H1 (cell line): Measurements from ENCODE around the gene ZNF407. TPM values are rescaled to one million over a fixed set of nuclear protein-coding genes. Genes with fewer than 3 reads are reported as not detected.
A peak's percentile ranks its signal among the peaks of the same experiment; 100 is the strongest.

Experiments
- CTCF ChIA-PET: fragments of 300-600 bp; sonication (Branson Sonifier 250); formaldehyde crosslinking; loops from one replicate; lab custom pipeline; 2021; ENCODE audit not compliant: partially characterized antibody; lab: Charles Lee
- POLR2A ChIA-PET: fragments of 300-600 bp; sonication (Branson Sonifier 250); formaldehyde crosslinking; loops from one replicate; lab custom pipeline; 2021; ENCODE audit warnings: inconsistent platforms; ENCODE audit not compliant: partially characterized antibody; lab: Charles Lee
- DNase-seq, 2 experiments: peaks; one replicate each; pipeline versions ENCODE4 v3.0.0 to v3.0.0-alpha.2; 2010 to 2022; ENCODE audit warnings: low spot score in 2 of 2, low read depth in 1 of 2, mixed read lengths in 1 of 2
- FAIRE-seq: peaks from 2 replicates; lab custom pipeline; 2011; peaks lifted over from hg19 to GRCh38; lab: Jason Lieb, UNC
- H2AFZ ChIP-seq: 2 replicates; pipeline ENCODE4 v1.8.1; 2012; ENCODE audit warnings: low read length, inconsistent platforms
- H2AK5ac ChIP-seq: 2 replicates; pipeline ENCODE4 v1.6.1; 2013; ENCODE audit warnings: low read depth, low read length
- H2BK120ac ChIP-seq: replicated peaks from 2 replicates; pipeline ENCODE3; 2013; ENCODE audit warnings: low read depth, low read length, inconsistent platforms
- H2BK12ac ChIP-seq: 2 replicates; pipeline ENCODE4 v1.6.1; 2013; ENCODE audit warnings: low read depth, low read length
- H2BK15ac ChIP-seq: 2 replicates; pipeline ENCODE4 v1.6.1; 2013; ENCODE audit warnings: low read length
- H2BK20ac ChIP-seq: 2 replicates; pipeline ENCODE4 v1.6.1; 2013; ENCODE audit warnings: low read length
- H2BK5ac ChIP-seq: 2 replicates; pipeline ENCODE4 v1.6.1; 2013; ENCODE audit warnings: low read depth, low read length
- H3K14ac ChIP-seq: 2 replicates; pipeline ENCODE4 v1.6.1; 2013; ENCODE audit warnings: inconsistent platforms; ENCODE audit not compliant: insufficient read length
- H3K18ac ChIP-seq: 2 replicates; pipeline ENCODE4 v1.6.1; 2013; ENCODE audit warnings: low read length; ENCODE audit errors: extremely low read depth
- H3K23ac ChIP-seq: 2 replicates; pipeline ENCODE4 v1.6.1; 2013; ENCODE audit warnings: inconsistent platforms; ENCODE audit not compliant: insufficient read length
- H3K23me2 ChIP-seq: 2 replicates; pipeline ENCODE4 v1.6.1; 2013; ENCODE audit warnings: low read depth, low read length
- H3K27ac ChIP-seq: 2 replicates; pipeline ENCODE4 v1.6.1; 2011; ENCODE audit warnings: low read depth, low read length, inconsistent platforms
- H3K27me3 ChIP-seq, 4 experiments: replicated peaks in 1 of 4; 1 replicate in 1 of 4; 2 replicates in 3 of 4; pipeline versions ENCODE4 v1.6.1 to v1.8.1; 2011 to 2013; ENCODE audit warnings: low read length in 3 of 4, mild to moderate bottlenecking in 3 of 4, inconsistent platforms in 2 of 4, mixed read lengths in 2 of 4, moderate library complexity in 1 of 4; ENCODE audit not compliant: control insufficient read depth in 3 of 4, insufficient read depth in 3 of 4; ENCODE audit errors: extremely low read depth in 1 of 4
- H3K36me3 ChIP-seq, 4 experiments: 2 replicates each; pipeline versions ENCODE4 v1.6.1 to v1.8.1; 2011 to 2013; ENCODE audit warnings: mild to moderate bottlenecking in 4 of 4, low read length in 3 of 4, moderate library complexity in 2 of 4, control low read depth in 1 of 4, inconsistent platforms in 1 of 4; ENCODE audit not compliant: insufficient read depth in 4 of 4, control insufficient read depth in 2 of 4
- H3K4ac ChIP-seq: replicated peaks from 2 replicates; pipeline ENCODE3; 2013; ENCODE audit warnings: low read length, low read depth, mixed read lengths, inconsistent platforms; ENCODE audit not compliant: insufficient read length
- H3K4me1 ChIP-seq, 4 experiments: replicated peaks in 1 of 4; 1 replicate in 1 of 4; 2 replicates in 3 of 4; pipeline versions ENCODE4 v1.6.1 to v1.8.1; 2011 to 2013; ENCODE audit warnings: low read length in 3 of 4, inconsistent platforms in 2 of 4, mixed read lengths in 1 of 4; ENCODE audit not compliant: insufficient read depth in 4 of 4, control insufficient read depth in 3 of 4
- H3K4me2 ChIP-seq, 2 experiments: 2 replicates each; pipeline versions ENCODE4 v1.6.1 to v1.8.1; 2011 to 2013; ENCODE audit warnings: low read depth in 2 of 2, low read length in 2 of 2, control low read depth in 1 of 2, inconsistent platforms in 1 of 2, mild to moderate bottlenecking in 1 of 2; ENCODE audit not compliant: insufficient read depth in 1 of 2
- H3K4me3 ChIP-seq, 4 experiments: fragments of 200-600, 300-600 bp in 1 of 4; sonication (generic), shearing (Covaris generic), sonication (Bioruptor Twin) in 1 of 4; 2 replicates each; pipeline versions ENCODE4 v1.5.1 to v1.8.1; 2011 to 2016; ENCODE audit warnings: low read length in 4 of 4, low read depth in 3 of 4, control low read depth in 2 of 4, inconsistent platforms in 2 of 4, mild to moderate bottlenecking in 2 of 4, mixed read lengths in 1 of 4, moderate library complexity in 1 of 4; ENCODE audit not compliant: insufficient read depth in 2 of 4; ENCODE audit errors: extremely low read depth in 1 of 4
- H3K56ac ChIP-seq: replicated peaks from 2 replicates; pipeline ENCODE3; 2013; ENCODE audit warnings: low read depth, mild to moderate bottlenecking, mixed read lengths, low read length, inconsistent platforms; ENCODE audit not compliant: insufficient read length
- H3K79me1 ChIP-seq: 2 replicates; pipeline ENCODE4 v1.6.1; 2013; ENCODE audit warnings: low read depth, low read length, control low read depth
- H3K79me2 ChIP-seq, 2 experiments: 2 replicates each; pipeline versions ENCODE4 v1.6.1 to v1.8.1; 2012 to 2013; ENCODE audit warnings: low read length in 2 of 2, mild to moderate bottlenecking in 2 of 2, inconsistent platforms in 1 of 2; ENCODE audit not compliant: insufficient read depth in 2 of 2, control insufficient read depth in 1 of 2
- H3K9ac ChIP-seq, 4 experiments: replicated peaks in 1 of 4; 1 replicate in 1 of 4; 2 replicates in 3 of 4; pipeline versions ENCODE4 v1.6.1 to v1.8.1; 2011 to 2013; ENCODE audit warnings: low read depth in 3 of 4, low read length in 3 of 4, control low read depth in 2 of 4, mild to moderate bottlenecking in 2 of 4, moderate library complexity in 2 of 4, inconsistent platforms in 1 of 4; ENCODE audit errors: extremely low read depth in 1 of 4
- H3K9me3 ChIP-seq, 2 experiments: 2 replicates each; pipeline versions ENCODE4 v1.6.1 to v1.8.1; 2012 to 2013; ENCODE audit warnings: mild to moderate bottlenecking in 2 of 2, moderate library complexity in 2 of 2, control low read depth in 1 of 2, inconsistent platforms in 1 of 2, low read depth in 1 of 2, low read length in 1 of 2, mixed read lengths in 1 of 2; ENCODE audit not compliant: insufficient read depth in 2 of 2
- H4K20me1 ChIP-seq, 2 experiments: replicated peaks in 1 of 2; 2 replicates each; pipeline versions ENCODE3 to v1.8.1; 2011 to 2013; ENCODE audit warnings: inconsistent platforms in 2 of 2, low read length in 2 of 2, mild to moderate bottlenecking in 1 of 2; ENCODE audit not compliant: insufficient read depth in 2 of 2, control insufficient read depth in 1 of 2
- H4K5ac ChIP-seq: 2 replicates; pipeline ENCODE4 v1.6.1; 2013; ENCODE audit warnings: low read length, low read depth, mixed read lengths, inconsistent platforms; ENCODE audit not compliant: insufficient read length
- H4K8ac ChIP-seq: 2 replicates; pipeline ENCODE4 v1.8.0; 2013; ENCODE audit warnings: mild to moderate bottlenecking, moderate library complexity, low read length, inconsistent platforms; ENCODE audit not compliant: insufficient read depth; ENCODE audit errors: extremely low read depth
- H4K91ac ChIP-seq: replicated peaks from 2 replicates; pipeline ENCODE3; 2013; ENCODE audit warnings: low read length, mixed read lengths, inconsistent platforms; ENCODE audit not compliant: insufficient read length
- CBX5 ChIP-seq: fragments of 300-800, 300-1000 bp; sonication (generic); IDR thresholded peaks from 2 replicates; pipeline ENCODE4 v1.7.1; 2016; ENCODE audit warnings: antibody characterized with exemption, low read length, low read depth
- CBX8 ChIP-seq: fragments of 300-800, 300-1000 bp; sonication (generic); IDR thresholded peaks from 2 replicates; pipeline ENCODE4 v1.7.1; 2016; ENCODE audit warnings: low read depth, low read length, borderline replicate concordance
- CHD1 ChIP-seq: IDR thresholded peaks from 2 replicates; pipeline ENCODE4 v1.6.1; 2012; ENCODE audit warnings: low read depth, low read length, improper control_type of control experiment
- CTCF ChIP-seq, 3 experiments: IDR thresholded peaks; 1 replicate in 2 of 3; 2 replicates in 1 of 3; pipeline versions ENCODE4 v1.5.1 to v1.6.1; 2011; ENCODE audit warnings: low read length in 3 of 3, mild to moderate bottlenecking in 3 of 3, inconsistent platforms in 2 of 3, low read depth in 1 of 3, moderate library complexity in 1 of 3; ENCODE audit not compliant: insufficient read depth in 1 of 3; ENCODE audit errors: control extremely low read depth in 1 of 3
- JUND ChIP-seq: IDR thresholded peaks from 2 replicates; pipeline ENCODE4 v1.6.1; 2011; ENCODE audit warnings: mild to moderate bottlenecking, improper control_type of control experiment, low read length
- RAD21 ChIP-seq, 2 experiments: IDR thresholded peaks in 1 of 2; conservative IDR thresholded peaks in 1 of 2; 2 replicates each; pipeline ENCODE4 v1.6.1; 2011; ENCODE audit warnings: low read depth in 2 of 2, low read length in 2 of 2, improper control_type of control experiment in 1 of 2, inconsistent platforms in 1 of 2, mild to moderate bottlenecking in 1 of 2, moderate library complexity in 1 of 2
- RFX5 ChIP-seq: IDR thresholded peaks from 2 replicates; pipeline ENCODE4 v1.6.1; 2011; ENCODE audit warnings: low read depth, low read length, improper control_type of control experiment, borderline replicate concordance
- SP1 ChIP-seq: IDR thresholded peaks from 2 replicates; pipeline ENCODE4 v1.6.1; 2011; ENCODE audit warnings: low read depth, low read length
- YY1 ChIP-seq: IDR thresholded peaks from 2 replicates; pipeline ENCODE4 v1.6.1; 2011; ENCODE audit warnings: low read depth, mild to moderate bottlenecking, low read length
- WGBS, 2 experiments: shearing (Covaris generic) in 1 of 2; methylation state at CpG; one replicate each; pipeline versions ENCODE4 v1.1.6 to v1.1.7; 2013 to 2015; ENCODE audit warnings: low lambda C conversion rate in 2 of 2, mixed read lengths in 2 of 2, inconsistent platforms in 1 of 2, low coverage in 1 of 2, missing lambda C conversion rate in 1 of 2; ENCODE audit not compliant: insufficient replicate concordance in 2 of 2, insufficient coverage in 1 of 2, insufficient read length in 1 of 2; ENCODE audit errors: extremely low coverage in 1 of 2, missing lambda C conversion rate in 1 of 2; 5-methylcytosine and 5-hydroxymethylcytosine counted together
- polyA plus RNA-seq, 7 experiments: library from polyadenylated mRNA; depleted of rRNA in 3 of 7; stranded (reverse) in 5 of 7; unstranded in 2 of 7; fragments of >200 nt in 5 of 7; fragments of 200-250 nt in 2 of 7; gene quantifications; 1 replicate in 5 of 7; 2 replicates in 1 of 7; 4 replicates in 1 of 7; pipeline versions ENCODE4 v1.2.1 to v1.2.3, GENCODE V29; 2011 to 2013; ENCODE audit warnings: missing spikeins in 2 of 7, mixed read lengths in 2 of 7
- total RNA-seq: library from RNA; stranded (reverse); fragmentation: NEBNext Ultra II Directional; extraction: Animal tissue kit (Norgen Biotek cat#: 25700); gene quantifications from 2 replicates; pipeline ENCODE4 v1.2.1, GENCODE V29; 2021

ZNF407 gene
- total and polyA plus RNA-seq, 2 of the 8 experiments (the other 6 are each of a cell fraction or from before 2014, with no cell fraction given): 1.5 to 6.8 TPM

- H3K4ac ChIP-seq: no peak overlapping the region
- H2AFZ ChIP-seq: no peak overlapping the region
- no peaks in the 10 kb centered on the region for H3K79me1 ChIP-seq
- H2BK120ac ChIP-seq: no peak overlapping the region
- H4K8ac ChIP-seq: no peak overlapping the region
- H4K91ac ChIP-seq: no peak overlapping the region
- H3K27ac ChIP-seq: no peak overlapping the region
- FAIRE-seq (no peak), DNase-seq (peak; percentile 68 to 84)
- no peak overlapping the region for H3K4me2 ChIP-seq
- H2BK15ac ChIP-seq: no peak overlapping the region
- CTCF ChIA-PET: interaction anchor here (0.6 to 4.0 kb wide), 50 partner anchors 10 to 1851 kb away, joined by 3 to 16 read pairs (median 4); partner anchors contain the start of genes CNDP1 and CNDP2
- no peak overlapping the region for H2BK12ac ChIP-seq
- no peak overlapping the region for H3K23ac ChIP-seq
- H3K56ac ChIP-seq: no peak overlapping the region
- POLR2A ChIA-PET: interaction anchor here (1.0 kb wide), 1 partner anchor 9 kb away, joined by 3 read pairs; no protein-coding TSS in a partner anchor
- H4K20me1 ChIP-seq: no peaks in the 10 kb centered on the region
- H3K4me1 ChIP-seq: no peaks in the 10 kb centered on the region
- H3K36me3 ChIP-seq: no peaks in the 10 kb centered on the region
- no peak overlapping the region for H2BK20ac ChIP-seq
- no peak overlapping the region for H2AK5ac ChIP-seq
- H3K27me3 ChIP-seq: no peaks in the 10 kb centered on the region
- no peak overlapping the region for H4K5ac ChIP-seq
- H3K9ac ChIP-seq: no peak overlapping the region
- H3K9me3 ChIP-seq: peaks cover 20 to 27% of the 10 kb centered on the region in 2 experiments
- WGBS, 2 experiments: 52% methylated on average over 5 of the region's 5 CpGs; no CpG with 5 or more reads in 1 of the 2 experiments
- H3K4me3 ChIP-seq: no peak overlapping the region
- H3K18ac ChIP-seq: no peak overlapping the region
- H3K79me2 ChIP-seq: no peaks in the 10 kb centered on the region
- no peaks in the 10 kb centered on the region; the same call in 1 of the 2 replicates for H3K23me2 ChIP-seq
- H3K14ac ChIP-seq: no peak overlapping the region
- H2BK5ac ChIP-seq: no peak overlapping the region
- TF ChIP-seq RAD21 (IDR thresholded peaks at IDR 0.05 in 1 of 2, conservative IDR thresholded peaks at IDR 0.05 in 1 of 2; ENCODE audit: low read depth in 2 of 2, low read length in 2 of 2) (peak; percentile 91), CBX8 (no peak), YY1 (no peak), CHD1 (no peak), JUND (no peak), CTCF (IDR thresholded peaks at IDR 0.05; ENCODE audit: control extremely low read depth in 1 of 3, insufficient read depth in 1 of 3, low read depth in 1 of 3, low read length in 3 of 3) (peak; percentile 59 to 77 (median 77)), RFX5 (no peak), SP1 (no peak), CBX5 (no peak)
Observed at GRCh38 chr18:74551936-74552555, 45.6 kb upstream of the ZNF407 start.
